Measurements from ENCODE around the gene FILIP1L. TPM values are rescaled to one million over a fixed set of nuclear protein-coding genes. Genes with fewer than 3 reads are reported as not detected.

The FILIP1L gene
- polyA plus RNA-seq (2012; rRNA removed), result 26.8 and 35.9 TPM in 2 replicates
- 32.0 and 36.4 TPM in 2 replicates for polyA plus RNA-seq (2012; cell fraction: cytosol; rRNA removed)
- polyA plus RNA-seq (2012; cell fraction: nucleus; rRNA removed), result 10.0 and 30.0 TPM in 2 replicates

DNA sequence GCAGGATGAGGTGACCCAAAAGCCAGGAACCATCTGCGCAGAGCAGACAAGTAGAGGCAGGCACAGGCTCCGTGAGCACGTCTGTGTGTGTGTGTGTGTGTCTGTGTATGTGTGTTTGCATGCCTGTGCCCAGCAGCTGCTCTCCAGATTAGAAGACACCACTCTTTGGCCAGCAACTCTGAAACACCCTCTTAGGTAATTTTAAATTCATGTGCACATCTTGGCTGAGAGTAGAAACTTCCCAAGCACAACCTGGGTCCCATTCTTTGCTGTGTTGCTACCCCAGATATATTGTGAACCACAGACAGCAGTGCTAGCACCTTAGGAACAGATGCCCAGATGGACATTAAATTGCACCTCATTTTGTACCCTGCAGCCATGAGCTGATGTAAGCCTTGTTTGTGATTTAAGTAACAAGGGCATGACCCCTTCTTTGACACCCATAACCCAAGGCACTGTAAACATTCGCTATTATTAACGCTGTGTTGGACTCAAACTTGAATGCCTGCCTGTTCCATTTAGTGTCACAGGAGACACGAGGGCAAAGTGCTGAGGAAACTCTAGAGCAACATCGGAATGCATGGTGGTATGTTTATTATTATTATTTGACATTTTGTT, at the start of gene FILIP1L:
Gene FILIP1L (minus strand): TSS at position 89 of the 618 bp plus-strand sequence.
- peaks cover 0 to 8% of the 10 kb centered on the region in 2 experiments; a peak in 2 of 4 replicates for H3K4me1 ChIP-seq (ENCODE audit: control insufficient read depth in 1 of 2, insufficient read depth in 2 of 2, low read depth in 1 of 2, low read length in 1 of 2)
- H3K27ac ChIP-seq (ENCODE audit: low read depth in 2 of 2, low read length in 1 of 2), result no peak within 1 kb of the TSS
- no peaks in the 10 kb centered on the region for H3K9me3 ChIP-seq
- WGBS (ENCODE audit: low lambda C conversion rate), result 90% methylated on average over 7 of the region's 7 CpGs
- no peak within 1 kb of the TSS for H3K4me2 ChIP-seq
- POLR2A ChIA-PET, result no interaction called here
- no peak within 1 kb of the TSS for H3K4me3 ChIP-seq (ENCODE audit: low read depth in 2 of 2, low read length in 1 of 2)
- no peaks in the 10 kb centered on the region for H3K9me2 ChIP-seq
- H3K36me3 ChIP-seq (replicated peaks in 1 of 2; ENCODE audit: control insufficient read depth in 1 of 2, insufficient read depth in 2 of 2, low read length in 1 of 2), result no peaks in the 10 kb centered on the region
- H4K20me1 ChIP-seq (ENCODE audit: insufficient read depth), result no peaks in the 10 kb centered on the region
- H2AFZ ChIP-seq (ENCODE audit: low read depth), result no peak within 1 kb of the TSS
- H3F3A ChIP-seq (replicated peaks; ENCODE audit: insufficient read depth), result no peaks in the 10 kb centered on the region
- no peaks in the 10 kb centered on the region for H3K79me2 ChIP-seq (ENCODE audit: insufficient read depth)
- H3K27me3 ChIP-seq (ENCODE audit: insufficient read depth), result no peaks in the 10 kb centered on the region
- H3K9ac ChIP-seq, result no peak within 1 kb of the TSS
- DNase-seq, result no peak
- no peak for TF ChIP-seq JUND (IDR thresholded peaks at IDR 0.05)
- TF ChIP-seq NRF1 (IDR thresholded peaks at IDR 0.05; ENCODE audit: low read depth, low read length), result no peak
- TF ChIP-seq RCOR1 (IDR thresholded peaks at IDR 0.05; ENCODE audit: low read length), result no peak
- no peak for TF ChIP-seq POLR2AphosphoS5 (IDR thresholded peaks at IDR 0.05; ENCODE audit: low read depth, low read length)
- TF ChIP-seq SMC3 (IDR thresholded peaks at IDR 0.05; ENCODE audit: low read depth, low read length), result no peak
- TF ChIP-seq PBX3 (IDR thresholded peaks at IDR 0.05), result no peak
- TF ChIP-seq, protein P1, sequence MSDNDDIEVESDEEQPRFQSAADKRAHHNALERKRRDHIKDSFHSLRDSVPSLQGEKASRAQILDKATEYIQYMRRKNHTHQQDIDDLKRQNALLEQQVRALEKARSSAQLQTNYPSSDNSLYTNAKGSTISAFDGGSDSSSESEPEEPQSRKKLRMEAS (IDR thresholded peaks at IDR 0.05; ENCODE audit: low read depth), result no peak
- no peak for TF ChIP-seq MXI1 (IDR thresholded peaks at IDR 0.05; ENCODE audit: low read depth, low read length)
- TF ChIP-seq FOXM1 (IDR thresholded peaks at IDR 0.05; ENCODE audit: low read depth), result no peak
- TF ChIP-seq NFIC (IDR thresholded peaks at IDR 0.05; ENCODE audit: borderline replicate concordance), result no peak
- TF ChIP-seq, protein P2, sequence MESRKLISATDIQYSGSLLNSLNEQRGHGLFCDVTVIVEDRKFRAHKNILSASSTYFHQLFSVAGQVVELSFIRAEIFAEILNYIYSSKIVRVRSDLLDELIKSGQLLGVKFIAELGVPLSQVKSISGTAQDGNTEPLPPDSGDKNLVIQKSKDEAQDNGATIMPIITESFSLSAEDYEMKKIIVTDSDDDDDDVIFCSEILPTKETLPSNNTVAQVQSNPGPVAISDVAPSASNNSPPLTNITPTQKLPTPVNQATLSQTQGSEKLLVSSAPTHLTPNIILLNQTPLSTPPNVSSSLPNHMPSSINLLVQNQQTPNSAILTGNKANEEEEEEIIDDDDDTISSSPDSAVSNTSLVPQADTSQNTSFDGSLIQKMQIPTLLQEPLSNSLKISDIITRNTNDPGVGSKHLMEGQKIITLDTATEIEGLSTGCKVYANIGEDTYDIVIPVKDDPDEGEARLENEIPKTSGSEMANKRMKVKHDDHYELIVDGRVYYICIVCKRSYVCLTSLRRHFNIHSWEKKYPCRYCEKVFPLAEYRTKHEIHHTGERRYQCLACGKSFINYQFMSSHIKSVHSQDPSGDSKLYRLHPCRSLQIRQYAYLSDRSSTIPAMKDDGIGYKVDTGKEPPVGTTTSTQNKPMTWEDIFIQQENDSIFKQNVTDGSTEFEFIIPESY (IDR thresholded peaks at IDR 0.05; ENCODE audit: borderline replicate concordance, low read depth), result no peak
- TF ChIP-seq IRF3 (IDR thresholded peaks at IDR 0.05; ENCODE audit: low read depth, low read length), result no peak
- no peak for TF ChIP-seq MEF2A (IDR thresholded peaks at IDR 0.05; ENCODE audit: borderline replicate concordance, low read depth)
- TF ChIP-seq TCF12 (IDR thresholded peaks at IDR 0.05), result no peak
- no peak for TF ChIP-seq RXRA (IDR thresholded peaks at IDR 0.05; ENCODE audit: borderline replicate concordance, low read depth)
- TF ChIP-seq FOSL2 (IDR thresholded peaks at IDR 0.05; ENCODE audit: borderline replicate concordance, low read depth), result no peak
- TF ChIP-seq YY1 (IDR thresholded peaks at IDR 0.05; ENCODE audit: low read depth), result no peak
- TF ChIP-seq REST (IDR thresholded peaks at IDR 0.05; ENCODE audit: low read depth, low read length), result no peak
- CTCF ChIA-PET, result interaction anchor here (1.0 kb wide), 1 partner anchor 15 kb away, joined by 4 read pairs; no protein-coding TSS in a partner anchor

Measured in SK-N-SH (cell line).